Smooth muscle cell (in vitro differentiated cells): ENCODE results near the gene NME7. TPM values are rescaled to one million over a fixed set of nuclear protein-coding genes. Genes with fewer than 3 reads are reported as not detected.

Source experiments
- DNase-seq: peaks from one replicate; lab custom pipeline; 2025; ENCODE audit not compliant: unreplicated experiment; lab: John Stamatoyannopoulos, UW
- H2AFZ ChIP-seq: fragments of 200-600 bp; sonication (generic); 2 replicates; pipeline ENCODE4 v1.6.0; 2016; ENCODE audit warnings: antibody characterized with exemption, low read depth, mild to moderate bottlenecking
- H3F3A ChIP-seq: fragments of 200-600 bp; sonication (generic); 2 replicates; pipeline ENCODE4 v1.6.0; 2017; ENCODE audit warnings: antibody characterized with exemption, low read depth
- H3K27ac ChIP-seq: fragments of 200-600 bp; sonication (generic); 2 replicates; pipeline ENCODE4 v1.5.1; 2016; ENCODE audit warnings: low read depth, mild to moderate bottlenecking
- H3K27me3 ChIP-seq: fragments of 200-600 bp; sonication (generic); 2 replicates; pipeline ENCODE4 v1.6.1; 2016; ENCODE audit warnings: low read depth, mild to moderate bottlenecking
- H3K36me3 ChIP-seq: fragments of 200-600 bp; sonication (generic); 2 replicates; pipeline ENCODE4 v1.5.1; 2016; ENCODE audit warnings: low read depth
- H3K4me1 ChIP-seq: fragments of 200-600 bp; sonication (generic); 2 replicates; pipeline ENCODE4 v1.5.1; 2016; ENCODE audit warnings: low read depth
- H3K4me2 ChIP-seq: fragments of 200-600 bp; sonication (generic); 2 replicates; pipeline ENCODE4 v1.6.0; 2016; ENCODE audit warnings: mild to moderate bottlenecking
- H3K4me3 ChIP-seq: fragments of 200-600 bp; sonication (generic); 2 replicates; pipeline ENCODE4 v1.5.1; 2016; ENCODE audit warnings: mild to moderate bottlenecking
- H3K79me2 ChIP-seq: fragments of 200-600 bp; sonication (generic); 2 replicates; pipeline ENCODE4 v1.6.0; 2016; ENCODE audit warnings: low read depth, mild to moderate bottlenecking
- H3K9ac ChIP-seq: fragments of 200-600 bp; sonication (generic); 2 replicates; pipeline ENCODE4 v1.6.0; 2016; ENCODE audit warnings: low read depth
- H3K9me3 ChIP-seq: fragments of 200-600 bp; sonication (generic); replicated peaks from 2 replicates; pipeline ENCODE4 v1.5.1; 2016; ENCODE audit warnings: low read depth
- H4K20me1 ChIP-seq: fragments of 200-600 bp; sonication (generic); 2 replicates; pipeline ENCODE4 v1.6.0; 2016; ENCODE audit warnings: low read depth
- CTCF ChIP-seq: fragments of 200-600 bp; sonication (generic); IDR thresholded peaks from 2 replicates; pipeline ENCODE4 v1.5.1; 2017; ENCODE audit warnings: borderline replicate concordance, mild to moderate bottlenecking, antibody characterized with exemption; ENCODE audit not compliant: insufficient read depth, poor library complexity, severe bottlenecking
- WGBS: methylation state at CpG from one replicate; pipeline ENCODE4 v1.1.7; 2016; ENCODE audit warnings: low lambda C conversion rate; 5-methylcytosine and 5-hydroxymethylcytosine counted together
- polyA plus RNA-seq: library from polyadenylated mRNA; unstranded; fragments of >200 nt; fragmentation: Nextera tagmentation; extraction: Ambion mirVana; gene quantifications from 2 replicates; pipeline ENCODE4 v1.2.1, GENCODE V29; 2016
- total RNA-seq: library from RNA; depleted of rRNA; stranded (reverse); fragments of >200 nt; gene quantifications from 2 replicates; pipeline ENCODE4 v1.2.3, GENCODE V29; 2014

Gene NME7
- total and polyA plus RNA-seq, 2 experiments from 2014 or later = 26.5 to 77.8 TPM

DNA sequence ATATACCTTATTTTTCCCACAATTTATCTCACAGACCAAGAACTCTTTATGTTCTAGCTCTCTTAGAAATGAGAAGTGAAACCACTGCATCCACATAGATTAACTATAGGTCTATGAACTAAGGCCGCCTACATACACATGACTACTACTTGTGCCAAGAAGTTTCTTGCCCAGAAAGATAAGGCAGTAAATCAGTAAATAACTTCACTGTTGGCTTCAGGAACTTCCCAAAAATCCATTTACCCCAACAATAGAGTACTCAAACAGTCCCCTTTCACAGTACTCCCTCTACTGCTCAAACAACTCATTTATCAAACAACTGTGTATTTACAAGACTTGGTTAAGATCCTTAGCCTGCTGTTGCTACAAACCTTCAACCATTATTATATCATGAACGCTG lies 96.5 kb downstream of the NME7 start:
- no peak overlapping the region for H3K4me3 ChIP-seq
- no peak overlapping the region for H2AFZ ChIP-seq
- no peak for DNase-seq
- no peak for TF ChIP-seq CTCF
- H3K9ac ChIP-seq = no peak overlapping the region
- H3K4me1 ChIP-seq = no peaks in the 10 kb centered on the region
- WGBS = 73% methylated on average over 2 of the region's 2 CpGs
- H3F3A ChIP-seq = no peaks in the 10 kb centered on the region
- H4K20me1 ChIP-seq = no peaks in the 10 kb centered on the region
- H3K36me3 ChIP-seq = no peaks in the 10 kb centered on the region
- H3K79me2 ChIP-seq = no peaks in the 10 kb centered on the region
- H3K4me2 ChIP-seq = no peak overlapping the region
- H3K27ac ChIP-seq = no peak overlapping the region
- H3K9me3 ChIP-seq = no peaks in the 10 kb centered on the region
- no peaks in the 10 kb centered on the region for H3K27me3 ChIP-seq

- TF ChIP-seq CTCF = no peak
- WGBS = 93% methylated on average over 1 of the region's 1 CpG
Observed at GRCh38 chr1:169266133-169266532, 101.5 kb downstream of the NME7 start.

DNA sequence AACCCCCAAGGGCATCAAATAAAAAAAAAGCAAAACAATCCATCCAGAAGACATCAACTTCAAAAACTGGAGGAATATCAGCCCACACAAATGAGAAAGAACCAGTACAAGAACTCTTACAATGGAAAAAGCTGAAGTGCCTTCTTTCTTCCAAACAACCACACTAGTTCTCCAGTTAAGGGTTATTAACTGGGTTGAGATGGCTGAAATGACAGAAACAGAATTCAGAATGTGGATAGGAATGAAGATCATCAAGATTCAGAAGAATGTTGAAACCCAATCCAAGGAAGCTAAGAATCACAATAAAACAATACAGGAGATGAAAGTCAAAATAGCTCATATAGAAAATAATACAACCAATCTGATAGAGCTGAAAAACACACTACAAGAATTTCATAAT lies 104.5 kb downstream of the NME7 start:
- H3K27me3 ChIP-seq = no peaks in the 10 kb centered on the region
- H3K4me2 ChIP-seq = no peak overlapping the region
- no peaks in the 10 kb centered on the region for H3F3A ChIP-seq
- DNase-seq = no peak
- H3K4me1 ChIP-seq = no peaks in the 10 kb centered on the region
- no peak for TF ChIP-seq CTCF
- H3K4me3 ChIP-seq = no peak overlapping the region
- H3K9me3 ChIP-seq = no peaks in the 10 kb centered on the region
- no peaks in the 10 kb centered on the region for H4K20me1 ChIP-seq
- no peaks in the 10 kb centered on the region for H3K79me2 ChIP-seq
- H3K9ac ChIP-seq = no peak overlapping the region
- no peak overlapping the region for H3K27ac ChIP-seq
- no peak overlapping the region for H2AFZ ChIP-seq
- H3K36me3 ChIP-seq = peaks cover 3% of the 10 kb centered on the region

More at GRCh38 chr1:169266133-169266532, 101.5 kb downstream of the NME7 start:
- no peak overlapping the region for H2AFZ ChIP-seq
- no peak overlapping the region for H3K27ac ChIP-seq
- no peaks in the 10 kb centered on the region for H3K9me3 ChIP-seq
- H3F3A ChIP-seq = no peaks in the 10 kb centered on the region
- peaks cover 3% of the 10 kb centered on the region for H3K36me3 ChIP-seq
- no peaks in the 10 kb centered on the region for H3K79me2 ChIP-seq
- no peak for DNase-seq
- no peaks in the 10 kb centered on the region for H4K20me1 ChIP-seq
- no peak overlapping the region for H3K4me2 ChIP-seq
- no peaks in the 10 kb centered on the region for H3K27me3 ChIP-seq
- no peak overlapping the region for H3K9ac ChIP-seq
- no peak overlapping the region for H3K4me3 ChIP-seq
- H3K4me1 ChIP-seq = no peaks in the 10 kb centered on the region

DNA sequence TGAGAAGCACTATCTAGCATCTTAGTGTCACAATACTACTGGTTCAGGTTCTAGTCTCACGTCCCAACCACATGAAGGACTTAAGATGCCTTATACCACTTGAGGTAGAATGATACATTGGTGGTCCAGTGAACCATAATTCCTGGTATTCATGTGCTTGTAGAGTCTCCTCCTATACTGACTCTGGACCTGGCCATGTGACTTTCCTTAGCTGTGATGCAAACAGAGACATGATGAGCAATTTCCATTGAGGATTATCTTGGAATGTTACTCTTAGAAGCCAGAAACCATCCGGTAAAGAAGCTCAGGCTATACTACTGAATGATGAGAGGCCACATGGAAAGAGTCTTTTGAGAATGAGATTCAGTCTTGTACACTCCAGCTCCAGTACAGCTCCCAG lies 105.7 kb downstream of the NME7 start:
- Histone ChIP-seq H3K27me3 (no peaks in the 10 kb centered on the region), H2AFZ (no peak overlapping the region), H3K9me3 (peaks cover 8% of the 10 kb centered on the region), H3K4me1 (no peaks in the 10 kb centered on the region), H3K4me2 (no peak overlapping the region), H4K20me1 (no peaks in the 10 kb centered on the region), H3K9ac (no peak overlapping the region), H3K79me2 (no peaks in the 10 kb centered on the region), H3K27ac (no peak overlapping the region), H3K36me3 (peaks cover 13% of the 10 kb centered on the region), H3F3A (no peaks in the 10 kb centered on the region), H3K4me3 (no peak overlapping the region)
- WGBS = 72% methylated on average over 2 of the region's 2 CpGs
- DNase-seq = no peak
- no peak for TF ChIP-seq CTCF
